ENCODE results near the gene ADAM19.

ADAM19 gene

GRCh38 chr5:157516006-157516405 is 59.6 kb downstream of the ADAM19 start:
- DNase-seq (ENCODE audit: low spot score), result peak; percentile 88

GRCh38 chr5:157514974-157515373 is 60.6 kb downstream of the ADAM19 start:
- no peak for DNase-seq (ENCODE audit: low spot score)

- DNase-seq (ENCODE audit: low spot score), result no peak
These were observed 62.4 kb downstream of the ADAM19 start for GRCh38 chr5:157513182-157513581.

GRCh38 chr5:157511651-157512644 is 63.6 kb downstream of the ADAM19 start:
- DNase-seq (ENCODE audit: low spot score), result peak; percentile 96

GRCh38 chr5:157510682-157511081 is 64.9 kb downstream of the ADAM19 start:
- no peak for DNase-seq (ENCODE audit: low spot score)

GRCh38 chr5:157509587-157509986 is 66.0 kb downstream of the ADAM19 start:
- no peak for DNase-seq (ENCODE audit: low spot score)

GRCh38 chr5:157509093-157509492 is 66.5 kb downstream of the ADAM19 start:
- no peak for DNase-seq (ENCODE audit: low spot score)

GRCh38 chr5:157506981-157507780 is 68.4 kb downstream of the ADAM19 start:
- no peak for DNase-seq (ENCODE audit: low spot score)

GRCh38 chr5:157506066-157506590 is 69.4 kb downstream of the ADAM19 start:
- DNase-seq (ENCODE audit: low spot score), result no peak

- DNase-seq (ENCODE audit: low spot score), result no peak
These were observed 70.1 kb downstream of the ADAM19 start for GRCh38 chr5:157505496-157505895.

GRCh38 chr5:157504053-157504452 is 71.5 kb downstream of the ADAM19 start:
- no peak for DNase-seq (ENCODE audit: low spot score)

GRCh38 chr5:157502143-157502647 is 73.4 kb downstream of the ADAM19 start:
- DNase-seq (ENCODE audit: low spot score), result no peak

- DNase-seq (ENCODE audit: low spot score), result no peak
These were observed 77.5 kb downstream of the ADAM19 start for GRCh38 chr5:157497875-157498611.

GRCh38 chr5:157496864-157497263 is 78.7 kb downstream of the ADAM19 start:
- no peak for DNase-seq (ENCODE audit: low spot score)

- DNase-seq (ENCODE audit: low spot score), result no peak
These were observed 81.3 kb downstream of the ADAM19 start for GRCh38 chr5:157494178-157494832.

GRCh38 chr5:157492886-157493285 is 82.7 kb downstream of the ADAM19 start:
- no peak for DNase-seq (ENCODE audit: low spot score)

- DNase-seq (ENCODE audit: low spot score), result no peak
These were observed 84.0 kb downstream of the ADAM19 start for GRCh38 chr5:157491471-157491995.

- DNase-seq (ENCODE audit: low spot score), result no peak
These were observed 88.2 kb downstream of the ADAM19 start for GRCh38 chr5:157487358-157487757.

- no peak for DNase-seq (ENCODE audit: low spot score)
These were observed 88.7 kb downstream of the ADAM19 start for GRCh38 chr5:157486861-157487260.

GRCh38 chr5:157486221-157486681 is 89.3 kb downstream of the ADAM19 start:
- no peak for DNase-seq (ENCODE audit: low spot score)

GRCh38 chr5:157485811-157486210 is 89.8 kb downstream of the ADAM19 start:
- no peak for DNase-seq (ENCODE audit: low spot score)
